Peyer's patch (tissue), 4 donors: ENCODE data around the gene GAMT.

Experiments used
- CTCF ChIP-seq, 6 experiments: fragments of 450-650 bp in 4 of 6; fragments of 200-600 bp in 2 of 6; sonication (generic) in 1 of 6; IDR thresholded peaks; one replicate each; pipeline ENCODE4 v1.5.1; 2017 to 2019; ENCODE audit warnings: antibody characterized with exemption in 6 of 6, mild to moderate bottlenecking in 3 of 6, moderate library complexity in 1 of 6
- POLR2A ChIP-seq, 2 donors: fragments of 450-650 bp; IDR thresholded peaks; one replicate each; pipeline ENCODE4 v1.5.1; 2017; ENCODE audit warnings: antibody characterized with exemption in 2 of 2, mild to moderate bottlenecking in 2 of 2, moderate library complexity in 2 of 2

GRCh38 chr19:1422360-1422759 is 21.0 kb upstream of the GAMT start:
- TF ChIP-seq CTCF (IDR thresholded peaks at IDR 0.05) (no peak), POLR2A (IDR thresholded peaks at IDR 0.05) (no peak)
